Renal pelvis (tissue), 4 donors: Measurements from ENCODE around the gene PHETA2. TPM values are rescaled to one million over a fixed set of nuclear protein-coding genes. Genes with fewer than 3 reads are reported as not detected.
"Not testable (repeated sequence)": the region's sequence is repeated elsewhere in the genome, so short reads cannot be mapped to it uniquely, and the experiment has no call there.

Experiments used
- DNase-seq: peaks from one replicate; pipeline ENCODE4 v3.0.0-alpha.2; 2013
- polyA plus RNA-seq, 3 donors: library from polyadenylated mRNA; unstranded; fragments of 120-200 nt; gene quantifications; one replicate each; pipeline ENCODE4 v1.2.1, GENCODE V29; 2013; ENCODE audit not compliant: insufficient read length in 3 of 3

The PHETA2 gene
- polyA plus RNA-seq, 3 donors, result 8.8 to 14.0 (median 12.3) TPM

- peak; percentile 99 for DNase-seq
These were observed 16.8 kb downstream of the PHETA2 start, which contains the start of gene NDUFA6 for GRCh38 chr22:42090596-42091454. NDUFA6 (minus strand) TSS chr22:42090772; CDS start chr22:42090744, 28 bp downstream.

GRCh38 chr22:42091455-42091782 is 17.4 kb downstream of the PHETA2 start:
- no peak for DNase-seq

GRCh38 chr22:42101199-42101598 is 27.2 kb downstream of the PHETA2 start:
- no peak for DNase-seq

GRCh38 chr22:42104332-42104860 is 30.3 kb downstream of the PHETA2 start:
- DNase-seq, result not testable (repeated sequence)

GRCh38 chr22:42108848-42109247 is 34.8 kb downstream of the PHETA2 start:
- no peak for DNase-seq

- no peak for DNase-seq
These were observed 37.8 kb downstream of the PHETA2 start for GRCh38 chr22:42111798-42112197.

- DNase-seq, result not testable (repeated sequence)
These were observed 38.7 kb downstream of the PHETA2 start for GRCh38 chr22:42112793-42113192.

GRCh38 chr22:42114721-42115120 is 40.7 kb downstream of the PHETA2 start:
- no peak for DNase-seq

- not testable (repeated sequence) for DNase-seq
These were observed 41.4 kb downstream of the PHETA2 start for GRCh38 chr22:42115420-42115830.

GRCh38 chr22:42116848-42117424 is 42.9 kb downstream of the PHETA2 start:
- no peak for DNase-seq

GRCh38 chr22:42120231-42121021 is 46.4 kb downstream of the PHETA2 start:
- not testable (repeated sequence) for DNase-seq

- DNase-seq, result not testable (repeated sequence)
These were observed 49.5 kb downstream of the PHETA2 start for GRCh38 chr22:42123529-42123928.

- no peak for DNase-seq
These were observed 53.6 kb downstream of the PHETA2 start for GRCh38 chr22:42127606-42128005.

GRCh38 chr22:42128007-42128406 is 54.0 kb downstream of the PHETA2 start:
- not testable (repeated sequence) for DNase-seq

Other genes with a start within 250 kb of the PHETA2 start
- gene SREBF2, start 241.1 kb upstream of the PHETA2 start, polyA plus RNA-seq, result 100 to 1,000 TPM; 100 to 116 (median 109) TPM
- 1 to 10 TPM in 2 of 3 donors, under 1 TPM in 1; 0.43 to 1.6 (median 1.4) TPM for gene SHISA8, start 159.2 kb upstream of the PHETA2 start, polyA plus RNA-seq
- 1 to 10 TPM; 1.4 to 3.9 (median 2.7) TPM for gene TNFRSF13C, start 147.4 kb upstream of the PHETA2 start, polyA plus RNA-seq
- gene CENPM, start 127.1 kb upstream of the PHETA2 start, polyA plus RNA-seq, result 10 to 100 TPM; 13.8 to 18.5 (median 18.2) TPM
- gene SEPTIN3, start 104.8 kb upstream of the PHETA2 start, polyA plus RNA-seq, result 1 to 10 TPM; 5.0 to 8.0 (median 7.5) TPM
- gene WBP2NL, start 75.5 kb upstream of the PHETA2 start, polyA plus RNA-seq, result 1 to 10 TPM; 2.8 to 7.7 (median 7.7) TPM
- 10 to 100 TPM; 26.2 to 28.8 (median 27.1) TPM for gene NAGA, start 3.4 kb upstream of the PHETA2 start, polyA plus RNA-seq
- gene SMDT1, start 5.5 kb downstream of the PHETA2 start, polyA plus RNA-seq, result 100 to 1,000 TPM in 2 of 3 donors, 10 to 100 TPM in 1; 83.4 to 108 (median 102) TPM
- 100 to 1,000 TPM; 102 to 118 (median 103) TPM for gene NDUFA6, start 16.5 kb downstream of the PHETA2 start, polyA plus RNA-seq
- 1 to 10 TPM; 3.3 to 8.5 (median 7.2) TPM for gene CYP2D6, start 56.6 kb downstream of the PHETA2 start, polyA plus RNA-seq
- gene TCF20, start 196.4 kb downstream of the PHETA2 start, polyA plus RNA-seq, result 10 to 100 TPM; 28.7 to 29.5 (median 29.2) TPM